ENCODE measurements around the gene TARP.

TARP gene

DNA sequence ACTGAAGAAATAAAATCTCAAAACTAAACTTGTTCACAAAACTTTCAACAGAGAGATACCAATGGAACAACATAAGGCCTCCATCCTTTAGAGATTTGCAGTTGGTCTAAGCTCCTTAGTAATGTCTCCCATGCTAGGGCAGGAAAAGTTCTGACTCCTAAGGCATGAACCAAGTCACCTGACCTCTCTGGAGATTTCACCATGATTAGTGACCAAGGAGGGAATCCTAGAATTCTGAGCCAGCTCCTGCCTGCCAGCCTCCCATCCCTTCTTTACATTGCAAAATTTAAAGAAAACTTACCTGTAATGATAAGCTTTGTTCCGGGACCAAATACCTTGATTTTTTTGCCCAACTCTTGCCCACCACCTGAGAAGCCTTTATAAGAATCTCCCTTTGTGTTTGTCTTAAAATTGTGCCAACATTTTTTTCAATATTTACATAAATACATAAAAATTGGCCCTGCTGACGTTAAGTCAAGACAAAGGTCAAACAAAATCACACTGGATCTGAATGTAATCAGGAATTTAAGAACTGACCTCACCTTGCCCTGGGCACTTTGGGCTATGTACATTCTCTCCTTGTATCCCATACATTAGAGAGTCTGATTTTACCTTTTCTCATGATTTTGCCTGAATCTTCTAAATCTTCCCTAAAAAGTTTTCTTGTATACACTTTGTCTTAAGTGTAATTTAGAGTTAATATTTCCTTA lies at the start of gene TARP:
Gene TARP, minus strand, starts transcription at position 351 of the 710 bp plus-strand sequence.
- no peak within 1 kb of the TSS for H3K23ac ChIP-seq (ENCODE audit: low read depth, low read length, poor library complexity)

DNA sequence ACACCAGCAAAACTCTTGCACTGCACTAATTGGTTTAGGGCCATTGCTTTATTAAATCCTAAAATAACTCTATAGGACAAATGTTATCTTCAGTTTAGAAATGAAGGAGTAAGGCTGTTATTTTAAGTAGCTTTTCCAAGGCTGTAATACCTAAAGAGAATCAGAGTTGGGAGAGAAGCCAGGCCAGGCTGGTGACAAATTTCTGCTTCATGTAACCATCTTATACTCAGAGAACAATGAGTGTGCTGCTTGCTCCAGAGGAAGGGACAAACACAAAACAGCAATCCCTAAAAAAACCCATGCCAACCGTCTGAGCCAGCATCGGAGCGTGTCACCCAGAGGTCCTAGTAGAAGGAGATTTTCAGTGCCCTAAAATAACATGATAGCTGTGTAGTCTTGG lies 49.7 kb upstream of the TARP start:
- H3K9ac ChIP-seq (ENCODE audit: low read depth, low read length, poor library complexity): no peak overlapping the region
- H3K36me3 ChIP-seq (replicated peaks in 1 of 2; ENCODE audit: control insufficient read depth in 2 of 2, insufficient read depth in 2 of 2, low read length in 2 of 2): no peaks in the 10 kb centered on the region
- no peak overlapping the region for H2BK5ac ChIP-seq (ENCODE audit: low read length)
- no peak overlapping the region for H2BK12ac ChIP-seq (ENCODE audit: low read length)
- no peak overlapping the region for H2BK120ac ChIP-seq (ENCODE audit: low read depth, low read length)
- no peak overlapping the region for H3K14ac ChIP-seq (ENCODE audit: low read length)
- H3K4me3 ChIP-seq (ENCODE audit: low read length in 2 of 2): no peak overlapping the region
- H3K4me1 ChIP-seq (ENCODE audit: control insufficient read depth in 2 of 2, insufficient read depth in 1 of 2, low read depth in 1 of 2, low read length in 2 of 2): peaks cover 2 to 3% of the 10 kb centered on the region in 2 donors
- H3K79me1 ChIP-seq (ENCODE audit: low read depth, low read length): no peaks in the 10 kb centered on the region
- H4K91ac ChIP-seq (ENCODE audit: low read depth, low read length, poor library complexity): no peak overlapping the region
- peaks cover 0 to 8% (median 0%) of the 10 kb centered on the region in 3 experiments for H3K27me3 ChIP-seq (ENCODE audit: control insufficient read depth in 3 of 3, insufficient read depth in 3 of 3, low read depth in 1 of 3, low read length in 3 of 3)
- no CpG with 5 or more reads among the region's 3 CpGs for WGBS, 2 donors (ENCODE audit: extremely low coverage in 2 of 2, insufficient read length in 2 of 2, insufficient replicate concordance in 1 of 2)
- no peak overlapping the region for H3K27ac ChIP-seq (replicated peaks; ENCODE audit: low read length)
- no peak overlapping the region for H2AK5ac ChIP-seq (ENCODE audit: low read depth, low read length)
- no peak overlapping the region for H2BK15ac ChIP-seq (ENCODE audit: low read length)
- no peak for DNase-seq (ENCODE audit: low spot score)
- H4K8ac ChIP-seq (ENCODE audit: low read depth, low read length): no peak overlapping the region
- peaks cover 0 to 2% of the 10 kb centered on the region in 2 donors for H3K9me3 ChIP-seq (replicated peaks in 1 of 2; ENCODE audit: control insufficient read depth in 2 of 2, insufficient read depth in 1 of 2, low read depth in 1 of 2, low read length in 2 of 2)
- H3K4me2 ChIP-seq (ENCODE audit: insufficient read depth, low read length, poor library complexity, severe bottlenecking): no peak overlapping the region
- H3K18ac ChIP-seq (ENCODE audit: low read length): no peak overlapping the region
- no peak overlapping the region for H3K23ac ChIP-seq (ENCODE audit: low read depth, low read length, poor library complexity)
- no peak overlapping the region for H3K4ac ChIP-seq (ENCODE audit: low read length)
- no peak overlapping the region for H2AFZ ChIP-seq (ENCODE audit: low read length)

More for the DNA sequence above, at the start of gene TARP:
- Histone ChIP-seq H3K18ac (ENCODE audit: low read length) (no peak within 1 kb of the TSS), H2AFZ (ENCODE audit: low read length) (no peak within 1 kb of the TSS), H4K8ac (ENCODE audit: low read depth, low read length) (no peak within 1 kb of the TSS), H3K4me1 (ENCODE audit: control insufficient read depth in 2 of 2, insufficient read depth in 1 of 2, low read depth in 1 of 2, low read length in 2 of 2) (no peaks in the 10 kb centered on the region), H2BK120ac (ENCODE audit: low read depth, low read length) (no peak within 1 kb of the TSS), H4K91ac (ENCODE audit: low read depth, low read length, poor library complexity) (no peak within 1 kb of the TSS), H2BK5ac (ENCODE audit: low read length) (no peak within 1 kb of the TSS), H2BK15ac (ENCODE audit: low read length) (no peak within 1 kb of the TSS), H3K4ac (ENCODE audit: low read length) (no peak within 1 kb of the TSS), H3K9ac (ENCODE audit: low read depth, low read length, poor library complexity) (no peak within 1 kb of the TSS), H3K79me1 (ENCODE audit: low read depth, low read length) (no peaks in the 10 kb centered on the region), H3K4me3 (ENCODE audit: low read length in 2 of 2) (no peak within 1 kb of the TSS), H2AK5ac (ENCODE audit: low read depth, low read length) (no peak within 1 kb of the TSS), H3K27me3 (ENCODE audit: control insufficient read depth in 3 of 3, insufficient read depth in 3 of 3, low read depth in 1 of 3, low read length in 3 of 3) (no peaks in the 10 kb centered on the region), H3K27ac (replicated peaks; ENCODE audit: low read length) (no peak within 1 kb of the TSS), H3K14ac (ENCODE audit: low read length) (no peak within 1 kb of the TSS), H3K36me3 (replicated peaks in 1 of 2; ENCODE audit: control insufficient read depth in 2 of 2, insufficient read depth in 2 of 2, low read length in 2 of 2) (no peaks in the 10 kb centered on the region), H3K9me3 (replicated peaks in 1 of 2; ENCODE audit: control insufficient read depth in 2 of 2, insufficient read depth in 1 of 2, low read depth in 1 of 2, low read length in 2 of 2) (no peaks in the 10 kb centered on the region), H3K4me2 (ENCODE audit: insufficient read depth, low read length, poor library complexity, severe bottlenecking) (no peak within 1 kb of the TSS), H2BK12ac (ENCODE audit: low read length) (no peak within 1 kb of the TSS)
- WGBS, 2 donors (ENCODE audit: extremely low coverage in 2 of 2, insufficient read length in 2 of 2, insufficient replicate concordance in 1 of 2): no CpG with 5 or more reads among the region's 2 CpGs
- no peak for DNase-seq (ENCODE audit: low spot score)

DNA sequence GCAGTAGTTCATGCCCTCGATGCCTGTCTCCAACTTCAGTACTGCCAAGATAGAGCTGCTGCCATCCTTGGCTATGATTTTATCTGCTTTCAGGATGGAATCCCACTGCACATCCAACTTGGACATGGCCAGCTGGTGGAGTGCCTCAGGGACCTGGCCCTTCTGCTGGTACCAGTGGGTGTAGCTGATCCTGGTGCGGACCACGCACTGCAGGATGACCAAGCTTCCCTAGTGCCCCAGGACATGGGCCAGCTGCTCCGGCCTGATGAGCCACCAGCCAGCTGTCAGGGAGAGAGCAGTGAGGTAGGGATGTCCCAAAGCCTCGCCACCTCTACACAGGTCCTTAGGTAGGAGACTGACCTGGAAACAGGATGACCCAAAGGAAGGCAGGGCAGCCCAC lies 49.0 kb upstream of the TARP start:
- H2BK5ac ChIP-seq (ENCODE audit: low read length): no peak overlapping the region
- DNase-seq (ENCODE audit: low spot score): no peak
- peak overlapping the region; percentile 25 for H3K14ac ChIP-seq (ENCODE audit: low read length)
- peaks cover 0 to 2% of the 10 kb centered on the region in 2 donors for H3K9me3 ChIP-seq (replicated peaks in 1 of 2; ENCODE audit: control insufficient read depth in 2 of 2, insufficient read depth in 1 of 2, low read depth in 1 of 2, low read length in 2 of 2)
- no peak overlapping the region for H2AFZ ChIP-seq (ENCODE audit: low read length)
- no peak overlapping the region for H3K9ac ChIP-seq (ENCODE audit: low read depth, low read length, poor library complexity)
- no peaks in the 10 kb centered on the region for H3K36me3 ChIP-seq (replicated peaks in 1 of 2; ENCODE audit: control insufficient read depth in 2 of 2, insufficient read depth in 2 of 2, low read length in 2 of 2)
- H3K79me1 ChIP-seq (ENCODE audit: low read depth, low read length): no peaks in the 10 kb centered on the region
- H3K23ac ChIP-seq (ENCODE audit: low read depth, low read length, poor library complexity): peak overlapping the region; percentile 52
- no peak overlapping the region for H4K8ac ChIP-seq (ENCODE audit: low read depth, low read length)
- peaks cover 1 to 2% of the 10 kb centered on the region in 2 donors for H3K4me1 ChIP-seq (ENCODE audit: control insufficient read depth in 2 of 2, insufficient read depth in 1 of 2, low read depth in 1 of 2, low read length in 2 of 2)
- WGBS, 2 donors (ENCODE audit: extremely low coverage in 2 of 2, insufficient read length in 2 of 2, insufficient replicate concordance in 1 of 2): no CpG with 5 or more reads among the region's 5 CpGs
- no peak overlapping the region for H3K4me3 ChIP-seq (ENCODE audit: low read length in 2 of 2)
- no peak overlapping the region for H3K4ac ChIP-seq (ENCODE audit: low read length)
- H3K27ac ChIP-seq (replicated peaks; ENCODE audit: low read length): no peak overlapping the region
- peak overlapping the region; percentile 27 for H3K18ac ChIP-seq (ENCODE audit: low read length)
- no peak overlapping the region for H4K91ac ChIP-seq (ENCODE audit: low read depth, low read length, poor library complexity)
- no peak overlapping the region for H2AK5ac ChIP-seq (ENCODE audit: low read depth, low read length)
- no peak overlapping the region for H2BK120ac ChIP-seq (ENCODE audit: low read depth, low read length)
- H2BK15ac ChIP-seq (ENCODE audit: low read length): no peak overlapping the region
- peaks cover 0 to 8% (median 0%) of the 10 kb centered on the region in 3 experiments for H3K27me3 ChIP-seq (ENCODE audit: control insufficient read depth in 3 of 3, insufficient read depth in 3 of 3, low read depth in 1 of 3, low read length in 3 of 3)
- no peak overlapping the region for H2BK12ac ChIP-seq (ENCODE audit: low read length)
- H3K4me2 ChIP-seq (ENCODE audit: insufficient read depth, low read length, poor library complexity, severe bottlenecking): no peak overlapping the region

DNA sequence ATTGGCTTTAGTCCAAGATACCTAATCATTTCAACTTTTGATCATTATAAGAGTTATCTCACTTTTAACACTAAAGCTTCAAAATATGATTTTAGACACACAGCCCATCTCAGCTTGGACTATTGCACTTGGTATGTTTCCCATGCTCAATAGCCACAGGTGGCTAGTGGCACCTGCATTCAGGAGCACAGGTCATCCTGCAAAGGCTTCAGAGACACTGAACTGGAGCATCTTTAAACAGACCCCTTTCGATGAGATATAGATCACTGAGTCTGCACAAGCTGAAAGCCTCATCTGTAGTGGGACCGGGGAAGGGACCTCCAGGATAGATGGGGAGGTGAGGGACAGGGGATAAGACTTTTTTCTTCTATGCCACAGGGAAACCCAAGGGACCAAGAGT lies 48.5 kb upstream of the TARP start:
- H3K9me3 ChIP-seq (replicated peaks in 1 of 2; ENCODE audit: control insufficient read depth in 2 of 2, insufficient read depth in 1 of 2, low read depth in 1 of 2, low read length in 2 of 2): peaks cover 0 to 2% of the 10 kb centered on the region in 2 donors
- no peak overlapping the region for H2AK5ac ChIP-seq (ENCODE audit: low read depth, low read length)
- no peak overlapping the region for H3K4ac ChIP-seq (ENCODE audit: low read length)
- no peak overlapping the region for H3K27ac ChIP-seq (replicated peaks; ENCODE audit: low read length)
- peaks cover 0 to 2% of the 10 kb centered on the region in 2 donors for H3K4me1 ChIP-seq (ENCODE audit: control insufficient read depth in 2 of 2, insufficient read depth in 1 of 2, low read depth in 1 of 2, low read length in 2 of 2)
- H3K18ac ChIP-seq (ENCODE audit: low read length): peak overlapping the region; percentile 27
- no peak overlapping the region for H4K8ac ChIP-seq (ENCODE audit: low read depth, low read length)
- H3K4me3 ChIP-seq (ENCODE audit: low read length in 2 of 2): no peak overlapping the region
- no peaks in the 10 kb centered on the region for H3K36me3 ChIP-seq (replicated peaks in 1 of 2; ENCODE audit: control insufficient read depth in 2 of 2, insufficient read depth in 2 of 2, low read length in 2 of 2)
- no peak overlapping the region for H4K91ac ChIP-seq (ENCODE audit: low read depth, low read length, poor library complexity)
- WGBS, 2 donors (ENCODE audit: extremely low coverage in 2 of 2, insufficient read length in 2 of 2, insufficient replicate concordance in 1 of 2): no CpG with 5 or more reads among the region's 2 CpGs
- H2BK12ac ChIP-seq (ENCODE audit: low read length): no peak overlapping the region
- H2BK120ac ChIP-seq (ENCODE audit: low read depth, low read length): no peak overlapping the region
- H3K27me3 ChIP-seq (ENCODE audit: control insufficient read depth in 3 of 3, insufficient read depth in 3 of 3, low read depth in 1 of 3, low read length in 3 of 3): peaks cover 0 to 8% (median 0%) of the 10 kb centered on the region in 3 experiments
- no peak overlapping the region for H3K23ac ChIP-seq (ENCODE audit: low read depth, low read length, poor library complexity)
- no peak overlapping the region for H2AFZ ChIP-seq (ENCODE audit: low read length)
- no peak for DNase-seq (ENCODE audit: low spot score)
- no peak overlapping the region for H2BK15ac ChIP-seq (ENCODE audit: low read length)
- no peak overlapping the region for H3K4me2 ChIP-seq (ENCODE audit: insufficient read depth, low read length, poor library complexity, severe bottlenecking)
- H3K9ac ChIP-seq (ENCODE audit: low read depth, low read length, poor library complexity): no peak overlapping the region
- no peak overlapping the region for H2BK5ac ChIP-seq (ENCODE audit: low read length)
- H3K79me1 ChIP-seq (ENCODE audit: low read depth, low read length): no peaks in the 10 kb centered on the region
- no peak overlapping the region for H3K14ac ChIP-seq (ENCODE audit: low read length)
